GM19452 (cell line): ENCODE data around the gene LRRTM4.

ENCODE experiments used
- ATAC-seq: cut with Tn5 transposase; IDR thresholded peaks from one replicate; pipeline ENCODE4 v1.9.1; 2021; ENCODE audit not compliant: unreplicated experiment

The LRRTM4 gene

GRCh38 chr2:77479395-77479794 lies 42.8 kb downstream of the LRRTM4 start:
- ATAC-seq, result no peak

GRCh38 chr2:77470096-77470495 lies 52.1 kb downstream of the LRRTM4 start:
- ATAC-seq, result no peak

- ATAC-seq, result no peak
Observed at GRCh38 chr2:77469106-77469505, 53.1 kb downstream of the LRRTM4 start.

GRCh38 chr2:77459840-77460239 lies 62.3 kb downstream of the LRRTM4 start:
- ATAC-seq, result no peak

GRCh38 chr2:77458216-77458615 lies 64.0 kb downstream of the LRRTM4 start:
- no peak for ATAC-seq

- no peak for ATAC-seq
Observed at GRCh38 chr2:77457665-77458064, 64.5 kb downstream of the LRRTM4 start.

GRCh38 chr2:77443076-77443475 lies 79.1 kb downstream of the LRRTM4 start:
- no peak for ATAC-seq

GRCh38 chr2:77434880-77435279 lies 87.3 kb downstream of the LRRTM4 start:
- ATAC-seq, result no peak

- ATAC-seq, result no peak
Observed at GRCh38 chr2:77428946-77429345, 93.2 kb downstream of the LRRTM4 start.

GRCh38 chr2:77421971-77422370 lies 100.2 kb downstream of the LRRTM4 start:
- ATAC-seq, result no peak

- no peak for ATAC-seq
Observed at GRCh38 chr2:77418537-77418936, 103.6 kb downstream of the LRRTM4 start.

- no peak for ATAC-seq
Observed at GRCh38 chr2:77404189-77404588, 118.0 kb downstream of the LRRTM4 start.

GRCh38 chr2:77398970-77399600 lies 123.1 kb downstream of the LRRTM4 start:
- no peak for ATAC-seq

GRCh38 chr2:77397763-77398162 lies 124.4 kb downstream of the LRRTM4 start:
- no peak for ATAC-seq

GRCh38 chr2:77395011-77395410 lies 127.2 kb downstream of the LRRTM4 start:
- no peak for ATAC-seq

- no peak for ATAC-seq
Observed at GRCh38 chr2:77391119-77391518, 131.1 kb downstream of the LRRTM4 start.

- no peak for ATAC-seq
Observed at GRCh38 chr2:77387324-77387723, 134.9 kb downstream of the LRRTM4 start.

GRCh38 chr2:77372636-77373035 lies 149.5 kb downstream of the LRRTM4 start:
- ATAC-seq, result no peak

- ATAC-seq, result no peak
Observed at GRCh38 chr2:77370511-77370910, 151.7 kb downstream of the LRRTM4 start.

GRCh38 chr2:77363277-77363676 lies 158.9 kb downstream of the LRRTM4 start:
- no peak for ATAC-seq

- ATAC-seq, result no peak
Observed at GRCh38 chr2:77348821-77349220, 173.4 kb downstream of the LRRTM4 start.

GRCh38 chr2:77336013-77336412 lies 186.2 kb downstream of the LRRTM4 start:
- ATAC-seq, result no peak

GRCh38 chr2:77328134-77328931 lies 193.8 kb downstream of the LRRTM4 start:
- no peak for ATAC-seq
